Measurements from ENCODE around the gene MOBP.

DNA sequence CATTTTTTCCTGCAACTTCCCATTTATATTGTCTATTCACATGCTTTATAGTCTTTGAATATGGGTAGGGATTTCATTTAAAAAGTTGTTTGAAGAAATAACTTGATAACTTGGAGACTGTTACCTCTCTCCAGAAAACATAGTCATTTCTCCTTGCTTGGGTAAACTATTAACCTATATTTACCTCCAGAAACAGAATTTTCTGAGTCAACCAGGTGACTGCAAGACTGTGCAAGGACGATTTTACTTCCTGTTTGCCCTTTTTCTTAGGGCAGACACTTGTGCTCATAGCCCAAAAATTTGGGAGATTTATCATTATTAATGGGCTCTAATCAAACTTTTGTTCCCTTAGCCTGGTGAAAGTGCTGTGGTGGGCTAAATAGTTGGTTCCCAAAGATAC is 14.3 kb upstream of the MOBP start:
- TF ChIP-seq, protein P1, sequence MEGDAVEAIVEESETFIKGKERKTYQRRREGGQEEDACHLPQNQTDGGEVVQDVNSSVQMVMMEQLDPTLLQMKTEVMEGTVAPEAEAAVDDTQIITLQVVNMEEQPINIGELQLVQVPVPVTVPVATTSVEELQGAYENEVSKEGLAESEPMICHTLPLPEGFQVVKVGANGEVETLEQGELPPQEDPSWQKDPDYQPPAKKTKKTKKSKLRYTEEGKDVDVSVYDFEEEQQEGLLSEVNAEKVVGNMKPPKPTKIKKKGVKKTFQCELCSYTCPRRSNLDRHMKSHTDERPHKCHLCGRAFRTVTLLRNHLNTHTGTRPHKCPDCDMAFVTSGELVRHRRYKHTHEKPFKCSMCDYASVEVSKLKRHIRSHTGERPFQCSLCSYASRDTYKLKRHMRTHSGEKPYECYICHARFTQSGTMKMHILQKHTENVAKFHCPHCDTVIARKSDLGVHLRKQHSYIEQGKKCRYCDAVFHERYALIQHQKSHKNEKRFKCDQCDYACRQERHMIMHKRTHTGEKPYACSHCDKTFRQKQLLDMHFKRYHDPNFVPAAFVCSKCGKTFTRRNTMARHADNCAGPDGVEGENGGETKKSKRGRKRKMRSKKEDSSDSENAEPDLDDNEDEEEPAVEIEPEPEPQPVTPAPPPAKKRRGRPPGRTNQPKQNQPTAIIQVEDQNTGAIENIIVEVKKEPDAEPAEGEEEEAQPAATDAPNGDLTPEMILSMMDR (IDR thresholded peaks at IDR 0.05): no peak
- TF ChIP-seq POLR2A (IDR thresholded peaks at IDR 0.05) (no peak), POLR2AphosphoS5 (IDR thresholded peaks at IDR 0.05) (no peak)
